Tibial artery (tissue), 4 donors: ENCODE data around the gene GASK1B.
A peak's percentile ranks its signal among the peaks of the same experiment; 100 is the strongest.

Experiments
- DNase-seq, 2 donors: peaks; one replicate each; pipeline ENCODE4 v3.0.0-alpha.2; 2019
- H3K27ac ChIP-seq, 2 donors: fragments of 200-600 bp; sonication (generic) in 1 of 2; 1 replicate in 1 of 2; 2 replicates in 1 of 2; pipeline ENCODE4 v1.5.1; 2018 to 2019; ENCODE audit warnings: mild to moderate bottlenecking in 1 of 2
- H3K27me3 ChIP-seq, 2 donors: fragments of 200-600 bp; sonication (generic) in 1 of 2; one replicate each; pipeline versions ENCODE4 v1.5.1 to v1.6.0; 2016 to 2019
- H3K36me3 ChIP-seq, 3 donors: fragments of 200-600 bp; sonication (generic) in 2 of 3; one replicate each; pipeline ENCODE4 v1.5.1; 2016 to 2019; ENCODE audit warnings: mild to moderate bottlenecking in 2 of 3
- H3K4me1 ChIP-seq, 4 donors: fragments of 200-600 bp; sonication (generic) in 2 of 4; 1 replicate in 3 of 4; 2 replicates in 1 of 4; pipeline ENCODE4 v1.5.1; 2016 to 2019
- H3K4me3 ChIP-seq, 2 donors: fragments of 200-600 bp; sonication (generic) in 1 of 2; 1 replicate in 1 of 2; 2 replicates in 1 of 2; pipeline ENCODE4 v1.5.1; 2018 to 2019; ENCODE audit warnings: mild to moderate bottlenecking in 2 of 2
- H3K9me3 ChIP-seq, 3 donors: fragments of 200-600 bp; sonication (generic) in 1 of 3; one replicate each; pipeline ENCODE4 v1.5.1; 2016 to 2019
- CTCF ChIP-seq, 2 experiments: fragments of 200-600 bp in 1 of 2; fragments of 450-650 bp in 1 of 2; IDR thresholded peaks; one replicate each; pipeline ENCODE4 v1.5.1; 2017 to 2019; ENCODE audit warnings: antibody characterized with exemption in 2 of 2, mild to moderate bottlenecking in 1 of 2, moderate library complexity in 1 of 2
- intact Hi-C: fragments of 100-400 bp; cut with DNase I; formaldehyde crosslinking; loops from one replicate; pipeline ENCODE4 v1.15.0; 2023; ENCODE audit warnings: low total_unique reads

The GASK1B gene

GRCh38 chr4:158170691-158171561 is 1.9 kb downstream of the GASK1B start:
- peak; percentile 49 to 78 for DNase-seq
- TF ChIP-seq CTCF (IDR thresholded peaks at IDR 0.05), result peak; percentile 41 to 67
- Histone ChIP-seq H3K27ac (peak overlapping the region; percentile 87 to 89), H3K36me3 (no peaks in the 10 kb centered on the region), H3K9me3 (no peaks in the 10 kb centered on the region), H3K27me3 (no peaks in the 10 kb centered on the region), H3K4me1 (peaks cover 0 to 70% (median 11%) of the 10 kb centered on the region in 4 donors), H3K4me3 (peak overlapping the region; percentile 54 to 57)
- intact Hi-C loops, result loop anchor here (5.0 kb wide), 1 partner anchor 179 kb away; no protein-coding TSS in a partner anchor

- no peaks in the 10 kb centered on the region for H3K36me3 ChIP-seq
- intact Hi-C loops, result loop anchor here (5.0 kb wide), 1 partner anchor 178 kb away; no protein-coding TSS in a partner anchor
- H3K4me3 ChIP-seq, result peak overlapping the region; percentile 54 to 57
- no peak for TF ChIP-seq CTCF (IDR thresholded peaks at IDR 0.05)
- no peak for DNase-seq
- no peaks in the 10 kb centered on the region for H3K27me3 ChIP-seq
- peaks cover 0 to 67% (median 11%) of the 10 kb centered on the region in 4 donors for H3K4me1 ChIP-seq
- H3K27ac ChIP-seq, result peak overlapping the region; percentile 87 to 89
- no peaks in the 10 kb centered on the region for H3K9me3 ChIP-seq
Observed at GRCh38 chr4:158169931-158170690, 2.7 kb downstream of the GASK1B start.

- Histone ChIP-seq H3K27me3 (no peaks in the 10 kb centered on the region), H3K36me3 (no peaks in the 10 kb centered on the region), H3K4me3 (peak overlapping the region; percentile 54 to 57), H3K4me1 (peaks cover 0 to 67% (median 14%) of the 10 kb centered on the region in 4 donors), H3K27ac (peak overlapping the region; percentile 87 to 89), H3K9me3 (no peaks in the 10 kb centered on the region)
- TF ChIP-seq CTCF (IDR thresholded peaks at IDR 0.05), result no peak
- no peak for DNase-seq
- intact Hi-C loops, result no loop called here
Observed at GRCh38 chr4:158169506-158169905, 3.3 kb downstream of the GASK1B start.

- H3K9me3 ChIP-seq, result no peaks in the 10 kb centered on the region
- intact Hi-C loops, result no loop called here
- no peak for DNase-seq
- no peak for TF ChIP-seq CTCF (IDR thresholded peaks at IDR 0.05)
- no peaks in the 10 kb centered on the region for H3K27me3 ChIP-seq
- H3K27ac ChIP-seq, result peak overlapping the region; percentile 87 to 89
- H3K4me3 ChIP-seq, result peak overlapping the region; percentile 54 to 57
- no peaks in the 10 kb centered on the region for H3K36me3 ChIP-seq
- H3K4me1 ChIP-seq, result peaks cover 0 to 67% (median 17%) of the 10 kb centered on the region in 4 donors
Observed at GRCh38 chr4:158168606-158169005, 4.2 kb downstream of the GASK1B start.

GRCh38 chr4:158166701-158167100 is 6.1 kb downstream of the GASK1B start:
- H3K27ac ChIP-seq, result peak overlapping the region; percentile 87 to 89
- intact Hi-C loops, result no loop called here
- H3K36me3 ChIP-seq, result no peaks in the 10 kb centered on the region
- H3K4me3 ChIP-seq, result peak overlapping the region; percentile 54 to 57
- no peak for DNase-seq
- H3K27me3 ChIP-seq, result no peaks in the 10 kb centered on the region
- no peaks in the 10 kb centered on the region for H3K9me3 ChIP-seq
- TF ChIP-seq CTCF (IDR thresholded peaks at IDR 0.05), result no peak
- peaks cover 0 to 76% (median 21%) of the 10 kb centered on the region in 4 donors for H3K4me1 ChIP-seq
